Pons (tissue), 1 donor: ENCODE data around the gene HAND2.

Source experiments
- DNase-seq: peaks from one replicate; pipeline ENCODE4 v3.0.0-alpha.2; 2016; ENCODE audit warnings: low spot score

The HAND2 gene

DNA sequence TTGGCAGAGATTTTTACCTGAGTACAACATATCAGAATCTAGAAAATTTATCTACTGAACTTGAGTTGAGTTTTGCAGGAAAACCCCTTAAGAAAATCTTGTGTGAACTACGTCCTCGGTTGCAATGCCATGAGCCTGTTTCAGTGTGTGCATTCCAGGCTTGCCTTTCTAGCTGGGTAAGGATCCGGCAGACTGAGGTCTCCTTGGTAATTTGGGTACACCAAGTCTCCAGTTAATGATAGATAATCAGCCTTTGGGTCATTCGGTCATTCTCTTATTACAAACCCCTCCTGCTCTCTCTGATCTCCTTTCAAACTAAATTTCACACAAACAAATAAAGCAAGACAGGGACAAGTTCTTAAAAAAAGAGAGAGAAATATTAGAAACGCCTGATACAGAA, 5.9 kb upstream of the HAND2 start:
- DNase-seq: no peak

- DNase-seq: no peak
These were observed 5.3 kb upstream of the HAND2 start for GRCh38 chr4:173535165-173535902.

DNA sequence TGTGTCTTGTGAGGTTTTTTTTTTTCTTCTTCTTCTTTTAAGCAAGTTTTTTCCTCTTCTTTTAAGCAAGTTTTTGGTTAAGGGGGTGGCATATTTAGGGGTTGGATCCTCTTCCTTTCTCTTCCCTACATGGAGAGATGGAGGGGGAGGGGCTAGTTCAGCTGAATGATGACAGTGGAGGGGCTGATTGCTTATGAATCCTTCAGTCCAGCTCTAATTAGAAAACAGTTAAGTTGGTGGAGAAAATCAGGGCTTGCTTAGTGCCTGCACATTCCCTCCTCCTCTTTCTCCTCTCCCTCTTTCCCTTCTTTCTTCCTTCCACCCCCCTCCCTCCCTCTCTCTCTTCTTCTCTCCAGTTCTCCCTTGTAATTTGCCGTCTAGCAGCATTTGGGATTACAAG, 4.4 kb upstream of the HAND2 start:
- DNase-seq: no peak

- DNase-seq: no peak
These were observed 2.9 kb upstream of the HAND2 start for GRCh38 chr4:173532725-173533511.

- DNase-seq: no peak
These were observed 1.3 kb upstream of the HAND2 start for GRCh38 chr4:173531086-173531965.

- no peak for DNase-seq
These were observed 477 bp upstream of the HAND2 start for GRCh38 chr4:173530326-173531085.

DNA sequence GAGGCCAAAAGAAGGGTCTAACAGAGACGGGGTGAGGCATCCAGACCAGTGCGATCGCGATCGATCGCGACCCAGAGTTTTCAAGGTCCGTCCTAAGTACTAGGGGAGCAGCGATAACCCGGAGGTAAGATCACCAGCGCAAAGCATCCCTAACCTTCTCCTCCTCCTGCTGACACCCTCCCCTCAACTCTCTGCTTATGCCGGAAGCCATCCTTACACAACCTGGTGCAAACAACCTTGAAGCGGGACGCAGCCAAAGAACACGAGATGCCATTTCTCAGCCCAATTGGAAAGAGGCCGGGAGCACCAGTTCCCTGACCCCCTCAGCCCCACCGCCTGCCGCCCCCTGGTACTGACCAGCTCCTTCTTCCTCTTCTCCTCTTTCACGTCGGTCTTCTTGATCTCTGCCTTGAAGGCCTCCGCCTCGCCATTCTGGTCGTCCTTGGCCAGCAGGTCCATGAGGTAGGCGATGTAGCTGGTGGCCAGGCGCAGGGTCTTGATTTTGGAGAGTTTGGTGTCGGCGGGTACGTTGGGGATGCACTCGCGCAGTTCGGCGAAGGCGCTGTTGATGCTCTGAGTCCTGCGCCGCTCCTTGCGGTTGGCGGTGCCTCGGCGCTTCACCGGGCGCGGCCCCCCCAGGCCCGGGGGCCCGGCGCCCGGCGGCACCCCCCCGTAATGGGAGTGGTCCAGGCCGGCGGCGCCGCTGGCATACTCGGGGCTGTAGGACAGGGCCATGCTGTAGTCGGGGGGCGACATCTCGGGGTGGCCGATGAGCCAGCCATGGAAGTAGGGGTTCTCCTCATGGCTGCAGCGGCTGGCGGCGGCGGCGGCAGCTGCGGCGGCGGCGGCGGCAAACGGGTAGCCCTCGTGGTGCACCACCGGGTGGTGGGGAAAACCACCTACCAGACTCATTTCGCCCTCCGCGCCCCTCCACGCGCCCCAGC, 1.4 kb downstream of the HAND2 start:
- no peak for DNase-seq

DNA sequence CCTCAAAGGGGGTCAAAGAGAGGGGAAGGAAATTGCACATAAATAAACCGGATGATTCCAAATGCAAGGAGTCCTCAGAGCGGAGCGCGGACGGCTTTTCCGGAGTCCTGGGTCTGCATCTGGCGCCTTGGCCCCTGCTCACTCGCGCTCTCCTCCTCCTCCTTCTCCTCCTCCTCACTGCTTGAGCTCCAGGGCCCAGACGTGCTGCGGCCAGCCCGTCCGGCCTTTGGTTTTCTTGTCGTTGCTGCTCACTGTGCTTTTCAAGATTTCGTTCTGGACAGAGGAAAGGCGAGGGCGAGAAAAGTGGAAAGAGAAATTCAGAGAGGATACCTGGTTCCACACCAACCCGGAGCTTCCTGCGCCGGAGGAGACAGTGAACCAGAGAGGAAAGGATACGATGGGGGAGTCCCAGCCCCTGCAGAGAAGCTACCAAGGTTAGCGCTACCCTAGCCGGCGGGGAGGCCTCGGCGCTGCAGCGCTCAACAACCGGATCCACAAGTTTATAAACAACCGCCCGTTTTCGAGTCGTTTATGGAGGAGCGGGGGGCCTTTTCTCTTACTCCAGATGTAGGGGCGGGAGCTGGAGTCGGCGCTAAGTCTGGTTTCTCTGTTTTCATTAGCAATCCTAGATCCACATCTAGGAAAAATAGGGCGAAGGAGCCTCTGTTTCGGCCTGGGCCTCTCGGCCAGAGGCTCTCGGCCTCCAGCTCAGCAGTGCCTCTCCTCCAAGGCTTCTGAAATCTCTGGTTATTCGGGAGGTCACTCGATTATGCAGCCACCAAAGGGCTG, 2.7 kb downstream of the HAND2 start:
- DNase-seq: no peak

DNA sequence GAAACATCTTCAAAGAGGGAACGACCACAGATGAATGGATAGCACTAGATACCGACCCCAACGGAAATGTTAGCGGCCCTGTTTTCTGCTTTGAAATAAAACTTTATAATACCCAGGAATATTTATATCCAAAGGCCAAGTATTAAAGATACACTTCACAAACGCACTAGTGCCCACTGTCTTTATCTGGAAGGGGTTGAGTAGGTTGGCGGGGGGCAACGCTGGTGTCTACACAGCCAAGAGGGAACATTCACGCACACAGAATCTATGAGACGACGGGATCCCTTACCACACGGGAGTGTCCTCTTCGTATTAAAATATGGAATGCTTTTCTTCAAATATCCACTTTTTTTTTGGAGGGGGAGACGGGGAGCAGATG, 3.3 kb downstream of the HAND2 start:
- DNase-seq: no peak

DNA sequence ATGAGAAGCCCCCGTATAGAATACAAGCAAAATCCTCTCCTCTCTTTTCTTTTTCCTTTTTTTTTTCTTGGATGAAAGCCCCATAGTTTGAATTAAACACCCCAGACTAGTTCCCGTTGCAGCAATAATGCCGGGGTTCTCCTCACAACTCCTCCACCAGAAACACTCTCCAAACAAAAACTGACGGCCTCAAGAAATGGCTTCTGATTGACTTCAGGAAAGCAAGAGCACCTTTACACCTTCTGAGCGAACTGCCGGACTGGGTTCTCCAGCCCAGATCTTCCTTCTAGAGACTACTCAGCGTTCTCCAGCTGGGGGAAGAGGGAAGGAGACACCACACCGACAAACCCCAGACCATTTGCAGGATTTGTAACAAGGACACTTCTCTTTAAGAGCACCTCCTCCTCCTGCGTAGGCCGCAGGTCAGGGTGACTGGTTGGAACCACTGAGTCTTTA, 4.0 kb downstream of the HAND2 start:
- no peak for DNase-seq

DNA sequence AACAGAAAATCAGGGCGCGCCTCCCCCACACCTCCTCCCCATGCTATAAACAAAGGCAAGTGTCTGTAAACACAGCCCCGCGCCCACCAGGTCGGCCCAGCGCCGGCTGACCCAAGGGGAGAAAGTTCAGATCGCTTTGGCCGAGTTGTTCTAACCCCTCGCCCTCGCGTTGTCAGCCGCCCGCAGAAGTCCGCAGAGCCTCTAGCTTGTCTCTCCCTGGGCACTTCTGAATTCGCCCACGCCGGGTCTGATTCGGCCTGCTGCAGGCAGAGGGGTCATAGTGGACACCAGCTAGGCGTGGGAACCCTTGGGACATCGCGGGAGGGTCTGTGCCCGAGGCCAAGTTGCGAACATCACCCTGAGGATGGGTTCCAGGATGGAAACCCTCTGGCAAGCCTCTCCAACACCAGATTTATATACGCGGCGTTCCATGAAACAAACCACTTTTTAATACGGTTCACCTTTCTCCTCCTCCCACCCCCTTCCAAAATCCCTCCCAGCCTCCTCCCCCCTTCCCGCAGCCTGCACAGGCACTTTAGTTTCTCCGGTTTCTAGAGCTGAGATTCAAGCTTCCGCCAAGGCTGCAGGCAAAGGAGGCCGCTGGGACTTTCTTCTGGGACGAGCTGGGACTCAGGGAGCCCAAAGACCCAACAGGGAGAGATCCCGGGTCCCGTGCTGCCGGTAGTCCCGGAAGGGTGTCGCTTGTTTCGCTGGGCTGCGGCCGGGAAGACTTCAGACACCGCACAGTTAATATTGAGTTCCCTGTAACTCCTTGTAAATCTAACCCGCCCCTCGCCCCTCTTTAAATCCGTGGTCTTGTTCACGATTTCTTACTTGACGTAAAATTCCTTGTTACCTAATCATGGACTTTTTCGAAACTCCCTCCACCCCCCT, 4.7 kb downstream of the HAND2 start:
- DNase-seq: no peak

GRCh38 chr4:173524218-173525117, 5.6 kb downstream of the HAND2 start:
- no peak for DNase-seq

- no peak for DNase-seq
These were observed 7.1 kb downstream of the HAND2 start for GRCh38 chr4:173522951-173523395.

GRCh38 chr4:173522160-173522950, 7.7 kb downstream of the HAND2 start:
- no peak for DNase-seq

- no peak for DNase-seq
These were observed 8.4 kb downstream of the HAND2 start for GRCh38 chr4:173521467-173522159.

DNA sequence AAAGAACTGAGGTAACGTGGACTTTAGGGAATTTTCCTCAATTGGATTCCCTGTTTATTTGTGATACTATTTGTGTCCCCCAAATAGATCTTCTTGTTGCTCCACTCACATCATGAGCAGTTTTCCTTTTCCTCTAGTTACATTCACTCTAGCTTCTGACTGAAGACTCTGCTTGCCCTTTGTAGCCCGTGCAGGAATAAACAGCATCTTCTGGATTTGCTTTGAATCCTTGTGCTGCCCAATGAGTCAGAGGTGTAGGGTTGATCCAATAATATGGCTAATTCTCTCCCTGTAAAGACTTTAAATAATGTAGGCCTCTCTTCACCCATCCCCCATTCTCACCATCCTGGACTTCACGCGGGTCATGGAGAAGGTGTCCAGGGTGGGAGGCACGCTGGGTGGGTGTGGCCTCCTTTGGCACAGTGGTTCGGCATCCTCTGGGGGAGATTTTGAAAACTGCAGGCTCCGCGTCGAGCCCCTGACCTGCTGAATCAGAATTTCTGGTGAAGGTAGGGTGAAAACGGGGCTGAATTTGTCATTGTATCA, 9.0 kb downstream of the HAND2 start:
- DNase-seq: no peak
